Measurements from ENCODE around the gene ATG7.

Gene ATG7

GRCh38 chr3:11350374-11350773, 78.2 kb downstream of the ATG7 start:
- Mint-ChIP-seq H3K27me3 (no peaks in the 10 kb centered on the region), H3K4me1 (no peaks in the 10 kb centered on the region), H3K27ac (ENCODE audit: low read depth) (peak overlapping the region; percentile 25), H3K9me3 (no peaks in the 10 kb centered on the region), H3K4me3 (no peak overlapping the region), H3K36me3 (ENCODE audit: insufficient read depth) (peaks cover 13% of the 10 kb centered on the region)
- DNase-seq (ENCODE audit: low spot score in 2 of 2) (no peak), ATAC-seq (replicated peaks; ENCODE audit: extremely low read depth, poor library complexity, severe bottlenecking) (no peak)

GRCh38 chr3:11351451-11351850, 79.3 kb downstream of the ATG7 start:
- Mint-ChIP-seq H3K4me1 (no peaks in the 10 kb centered on the region), H3K4me3 (no peak overlapping the region), H3K27ac (ENCODE audit: low read depth) (no peak overlapping the region), H3K36me3 (ENCODE audit: insufficient read depth) (peaks cover 8% of the 10 kb centered on the region), H3K9me3 (no peaks in the 10 kb centered on the region), H3K27me3 (no peaks in the 10 kb centered on the region)
- ATAC-seq (replicated peaks; ENCODE audit: extremely low read depth, poor library complexity, severe bottlenecking) = no peak
- no peak for DNase-seq (ENCODE audit: low spot score in 2 of 2)

- no peaks in the 10 kb centered on the region for H3K9me3 Mint-ChIP-seq
- DNase-seq (ENCODE audit: low spot score in 2 of 2) (no peak), ATAC-seq (replicated peaks; ENCODE audit: extremely low read depth, poor library complexity, severe bottlenecking) (no peak)
- H3K27me3 Mint-ChIP-seq = no peaks in the 10 kb centered on the region
- no peak overlapping the region for H3K27ac Mint-ChIP-seq (ENCODE audit: low read depth)
- peaks cover 23% of the 10 kb centered on the region for H3K36me3 Mint-ChIP-seq (ENCODE audit: insufficient read depth)
- H3K4me3 Mint-ChIP-seq = no peak overlapping the region
- no peaks in the 10 kb centered on the region for H3K4me1 Mint-ChIP-seq
Measured at GRCh38 chr3:11356269-11356668, 84.1 kb downstream of the ATG7 start.

- ATAC-seq (replicated peaks; ENCODE audit: extremely low read depth, poor library complexity, severe bottlenecking) (no peak), DNase-seq (ENCODE audit: low spot score in 2 of 2) (no peak)
- Mint-ChIP-seq H3K27me3 (no peaks in the 10 kb centered on the region), H3K4me1 (no peaks in the 10 kb centered on the region), H3K36me3 (ENCODE audit: insufficient read depth) (peaks cover 63% of the 10 kb centered on the region), H3K27ac (ENCODE audit: low read depth) (no peak overlapping the region), H3K9me3 (no peaks in the 10 kb centered on the region), H3K4me3 (no peak overlapping the region)
Measured at GRCh38 chr3:11362600-11362999, 90.4 kb downstream of the ATG7 start.

- H3K27ac Mint-ChIP-seq (ENCODE audit: low read depth) = no peak overlapping the region
- H3K27me3 Mint-ChIP-seq = no peaks in the 10 kb centered on the region
- DNase-seq (ENCODE audit: low spot score in 2 of 2) = no peak
- no peak for ATAC-seq (replicated peaks; ENCODE audit: extremely low read depth, poor library complexity, severe bottlenecking)
- no peaks in the 10 kb centered on the region for H3K9me3 Mint-ChIP-seq
- peaks cover 60% of the 10 kb centered on the region for H3K36me3 Mint-ChIP-seq (ENCODE audit: insufficient read depth)
- H3K4me1 Mint-ChIP-seq = no peaks in the 10 kb centered on the region
- H3K4me3 Mint-ChIP-seq = no peak overlapping the region
Measured at GRCh38 chr3:11363715-11364114, 91.5 kb downstream of the ATG7 start.

- Mint-ChIP-seq H3K4me1 (no peaks in the 10 kb centered on the region), H3K27ac (ENCODE audit: low read depth) (no peak overlapping the region), H3K9me3 (no peaks in the 10 kb centered on the region), H3K36me3 (ENCODE audit: insufficient read depth) (peaks cover 59% of the 10 kb centered on the region), H3K4me3 (no peak overlapping the region), H3K27me3 (no peaks in the 10 kb centered on the region)
- DNase-seq (ENCODE audit: low spot score in 2 of 2) = no peak
- ATAC-seq (replicated peaks; ENCODE audit: extremely low read depth, poor library complexity, severe bottlenecking) = no peak
Measured at GRCh38 chr3:11364181-11364580, 92.0 kb downstream of the ATG7 start.

- Mint-ChIP-seq H3K27ac (ENCODE audit: low read depth) (no peak overlapping the region), H3K36me3 (ENCODE audit: insufficient read depth) (peaks cover 39% of the 10 kb centered on the region), H3K27me3 (no peaks in the 10 kb centered on the region), H3K4me3 (no peak overlapping the region), H3K9me3 (no peaks in the 10 kb centered on the region), H3K4me1 (no peaks in the 10 kb centered on the region)
- no peak for ATAC-seq (replicated peaks; ENCODE audit: extremely low read depth, poor library complexity, severe bottlenecking)
- DNase-seq (ENCODE audit: low spot score in 2 of 2) = no peak
Measured at GRCh38 chr3:11367143-11367693, 95.0 kb downstream of the ATG7 start.

GRCh38 chr3:11370191-11370590, 98.0 kb downstream of the ATG7 start:
- no peak for DNase-seq (ENCODE audit: low spot score in 2 of 2)
- H3K27ac Mint-ChIP-seq (ENCODE audit: low read depth) = no peak overlapping the region

GRCh38 chr3:11370966-11371365, 98.8 kb downstream of the ATG7 start:
- H3K4me3 Mint-ChIP-seq = no peak overlapping the region
- no peaks in the 10 kb centered on the region for H3K4me1 Mint-ChIP-seq
- H3K27ac Mint-ChIP-seq (ENCODE audit: low read depth) = no peak overlapping the region
- ATAC-seq (replicated peaks; ENCODE audit: extremely low read depth, poor library complexity, severe bottlenecking) = no peak
- no peaks in the 10 kb centered on the region for H3K9me3 Mint-ChIP-seq
- no peak for DNase-seq (ENCODE audit: low spot score in 2 of 2)
- H3K36me3 Mint-ChIP-seq (ENCODE audit: insufficient read depth) = peaks cover 15% of the 10 kb centered on the region
- H3K27me3 Mint-ChIP-seq = no peaks in the 10 kb centered on the region

More at GRCh38 chr3:11370191-11370590, 98.0 kb downstream of the ATG7 start:
- no peak for ATAC-seq (replicated peaks; ENCODE audit: extremely low read depth, poor library complexity, severe bottlenecking)
- Mint-ChIP-seq H3K27me3 (no peaks in the 10 kb centered on the region), H3K36me3 (ENCODE audit: insufficient read depth) (peaks cover 15% of the 10 kb centered on the region), H3K4me3 (no peak overlapping the region), H3K4me1 (no peaks in the 10 kb centered on the region), H3K9me3 (no peaks in the 10 kb centered on the region)

- Mint-ChIP-seq H3K9me3 (no peaks in the 10 kb centered on the region), H3K27ac (ENCODE audit: low read depth) (no peak overlapping the region), H3K36me3 (ENCODE audit: insufficient read depth) (peaks cover 12% of the 10 kb centered on the region), H3K27me3 (no peaks in the 10 kb centered on the region), H3K4me3 (no peak overlapping the region), H3K4me1 (no peaks in the 10 kb centered on the region)
- DNase-seq (ENCODE audit: low spot score in 2 of 2) (no peak), ATAC-seq (replicated peaks; ENCODE audit: extremely low read depth, poor library complexity, severe bottlenecking) (no peak)
Measured at GRCh38 chr3:11371747-11372146, 99.5 kb downstream of the ATG7 start.

GRCh38 chr3:11373235-11373634, 101.0 kb downstream of the ATG7 start:
- Mint-ChIP-seq H3K36me3 (ENCODE audit: insufficient read depth) (peaks cover 13% of the 10 kb centered on the region), H3K9me3 (no peaks in the 10 kb centered on the region), H3K4me1 (no peaks in the 10 kb centered on the region), H3K27me3 (no peaks in the 10 kb centered on the region), H3K4me3 (no peak overlapping the region), H3K27ac (ENCODE audit: low read depth) (no peak overlapping the region)
- ATAC-seq (replicated peaks; ENCODE audit: extremely low read depth, poor library complexity, severe bottlenecking) (no peak), DNase-seq (ENCODE audit: low spot score in 2 of 2) (no peak)

- Mint-ChIP-seq H3K9me3 (no peaks in the 10 kb centered on the region), H3K4me1 (no peaks in the 10 kb centered on the region), H3K4me3 (no peak overlapping the region), H3K27ac (ENCODE audit: low read depth) (no peak overlapping the region), H3K36me3 (ENCODE audit: insufficient read depth) (peaks cover 14% of the 10 kb centered on the region), H3K27me3 (no peaks in the 10 kb centered on the region)
- ATAC-seq (replicated peaks; ENCODE audit: extremely low read depth, poor library complexity, severe bottlenecking) (no peak), DNase-seq (ENCODE audit: low spot score in 2 of 2) (no peak)
Measured at GRCh38 chr3:11373654-11374053, 101.5 kb downstream of the ATG7 start.

- H3K27me3 Mint-ChIP-seq = no peaks in the 10 kb centered on the region
- no peak overlapping the region for H3K4me3 Mint-ChIP-seq
- no peak for ATAC-seq (replicated peaks; ENCODE audit: extremely low read depth, poor library complexity, severe bottlenecking)
Measured at GRCh38 chr3:11375333-11376088, 103.3 kb downstream of the ATG7 start.

More at GRCh38 chr3:11375333-11376088, 103.3 kb downstream of the ATG7 start:
- Mint-ChIP-seq H3K9me3 (no peaks in the 10 kb centered on the region), H3K27ac (ENCODE audit: low read depth) (no peak overlapping the region), H3K4me1 (no peaks in the 10 kb centered on the region), H3K36me3 (ENCODE audit: insufficient read depth) (peaks cover 18% of the 10 kb centered on the region)
- no peak for DNase-seq (ENCODE audit: low spot score in 2 of 2)
